ENCODE measurements around the gene ELP5. TPM values are rescaled to one million over a fixed set of nuclear protein-coding genes. Genes with fewer than 3 reads are reported as not detected.

Gene ELP5
- total RNA-seq, 1 donor from 2014 or later: 43.2 TPM

Small RNAs within 50 kb of the gene (small RNA-seq; reads per million reads assigned to genes)
- gene MIR324 (ENCODE audit: low replicate concordance) (11.9 reads per million, percentile 94 among the genes with 10 or more reads in this experiment), gene RF00019 (ENCODE audit: low replicate concordance) (not detected)

Other genes with a start within 250 kb of the ELP5 start
- 41.0 TPM for gene RNASEK, start 239.6 kb upstream of the ELP5 start, total RNA-seq
- 14.9 TPM for gene BCL6B, start 229.2 kb upstream of the ELP5 start, total RNA-seq
- gene SLC16A13, start 216.2 kb upstream of the ELP5 start, total RNA-seq: 1.3 TPM
- not detected for gene SLC16A11, start 208.1 kb upstream of the ELP5 start, total RNA-seq
- gene CLEC10A, start 172.0 kb upstream of the ELP5 start, total RNA-seq: 2.8 TPM
- not detected for gene ASGR2, start 137.4 kb upstream of the ELP5 start, total RNA-seq
- 0.21 TPM for gene ASGR1, start 72.8 kb upstream of the ELP5 start, total RNA-seq
- gene DLG4, start 32.4 kb upstream of the ELP5 start, total RNA-seq: 11.1 TPM
- gene ACADVL, start 32.3 kb upstream of the ELP5 start, total RNA-seq: 260 TPM
- 53.7 TPM for gene DVL2, start 17.7 kb upstream of the ELP5 start, total RNA-seq
- 22.3 TPM for gene PHF23, start 12.8 kb upstream of the ELP5 start, total RNA-seq
- gene GABARAP, start 9.8 kb upstream of the ELP5 start, total RNA-seq: 283 TPM
- 63.6 TPM for gene CTDNEP1, start 481 bp upstream of the ELP5 start, total RNA-seq
- gene CLDN7, start 10.3 kb downstream of the ELP5 start, total RNA-seq: 22.2 TPM
- 75.2 TPM for gene SLC2A4, start 29.5 kb downstream of the ELP5 start, total RNA-seq
- gene YBX2, start 42.4 kb downstream of the ELP5 start, total RNA-seq: 0.51 TPM
- gene EIF5A, start 55.4 kb downstream of the ELP5 start, total RNA-seq: 212 TPM
- 35.3 TPM for gene GPS2, start 63.1 kb downstream of the ELP5 start, total RNA-seq
- 22.5 TPM for gene NEURL4, start 77.1 kb downstream of the ELP5 start, total RNA-seq
- gene ACAP1, start 84.3 kb downstream of the ELP5 start, total RNA-seq: 1.7 TPM
- 3.4 TPM for gene KCTD11, start 99.9 kb downstream of the ELP5 start, total RNA-seq
- not detected for gene TMEM95, start 102.9 kb downstream of the ELP5 start, total RNA-seq
- gene TNK1, start 128.9 kb downstream of the ELP5 start, total RNA-seq: 2.1 TPM
- 9.4 TPM for gene PLSCR3, start 142.3 kb downstream of the ELP5 start, total RNA-seq
- gene TMEM256, start 151.9 kb downstream of the ELP5 start, total RNA-seq: 69.0 TPM
- 9.3 TPM for gene NLGN2, start 155.6 kb downstream of the ELP5 start, total RNA-seq
- gene SPEM1, start 168.1 kb downstream of the ELP5 start, total RNA-seq: not detected
- gene SPEM2, start 173.4 kb downstream of the ELP5 start, total RNA-seq: not detected
- not detected for gene SPEM3, start 176.6 kb downstream of the ELP5 start, total RNA-seq
- 2.4 TPM for gene TMEM102, start 183.2 kb downstream of the ELP5 start, total RNA-seq
- gene FGF11, start 187.3 kb downstream of the ELP5 start, total RNA-seq: 5.4 TPM
- gene CHRNB1, start 192.8 kb downstream of the ELP5 start, total RNA-seq: 27.9 TPM
- 22.9 TPM for gene ZBTB4, start 227.4 kb downstream of the ELP5 start, total RNA-seq
- gene SLC35G6, start 229.2 kb downstream of the ELP5 start, total RNA-seq: not detected
- 71.4 TPM for gene POLR2A, start 232.2 kb downstream of the ELP5 start, total RNA-seq

All from tongue (tissue), 2 donors.